Measurements from ENCODE around the gene PTDSS2.
"Not testable (repeated sequence)": the region's sequence is repeated elsewhere in the genome, so short reads cannot be mapped to it uniquely, and the experiment has no call there.

Gene PTDSS2

DNA sequence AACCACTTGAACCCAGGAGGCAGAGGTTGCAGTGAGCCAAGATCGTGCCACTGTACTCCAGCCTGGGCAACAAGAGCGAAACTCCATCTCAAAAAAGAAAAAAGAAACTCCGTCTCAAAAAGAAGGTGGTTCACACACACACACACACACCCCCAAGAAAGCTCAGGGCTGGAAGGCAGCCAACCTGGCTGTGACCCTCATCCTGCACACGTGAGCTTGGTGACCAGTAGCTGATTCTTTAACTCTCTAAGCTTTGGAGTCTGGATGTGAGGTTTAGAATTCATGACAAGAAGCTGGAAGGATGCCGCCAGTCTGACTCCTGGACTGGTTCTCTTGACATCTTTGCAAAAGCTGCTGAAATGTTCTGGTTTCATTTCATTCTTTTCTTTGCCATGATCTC is 58.9 kb downstream of the PTDSS2 start:
- DNase-seq: no peak

DNA sequence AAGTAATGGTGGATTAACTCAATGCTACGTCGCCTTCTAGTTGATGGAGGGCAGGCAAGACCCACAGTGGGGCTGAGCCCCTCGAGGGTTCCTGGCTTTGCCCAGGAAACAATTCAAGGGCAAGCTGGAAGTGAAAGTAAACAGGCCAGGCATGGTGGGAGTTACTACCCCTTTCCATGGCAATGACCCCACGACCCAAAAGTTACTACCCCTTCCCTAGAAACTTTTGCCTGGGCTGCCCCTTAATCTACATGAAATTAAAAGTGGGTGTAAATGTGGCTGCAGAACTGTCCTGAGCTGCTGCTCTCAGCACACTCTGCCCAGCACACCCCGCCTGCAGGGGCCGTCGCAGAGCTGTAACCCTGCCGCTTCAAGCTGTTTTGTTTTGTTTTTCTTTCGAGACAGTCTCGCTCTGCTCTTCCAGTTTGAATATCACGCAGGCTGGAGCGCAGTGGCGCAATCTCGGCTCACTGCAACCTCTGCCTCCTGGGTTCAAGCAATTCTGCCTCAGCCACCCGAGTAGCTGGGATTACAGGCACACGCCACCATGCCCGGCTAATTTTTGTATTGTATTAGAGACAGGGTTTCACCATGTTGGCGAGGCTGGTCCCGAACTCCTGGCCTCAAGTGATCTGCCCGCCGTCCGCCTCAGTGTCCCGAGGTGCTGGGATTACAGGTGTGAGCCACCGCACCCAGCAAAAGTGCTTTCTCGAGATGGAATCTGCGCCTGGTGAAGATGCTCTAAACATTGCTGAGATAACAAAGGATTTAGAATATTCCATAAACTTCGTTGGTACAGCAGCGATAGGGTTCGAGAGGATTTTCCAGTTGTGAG is 62.9 kb downstream of the PTDSS2 start:
- DNase-seq: no peak

DNA sequence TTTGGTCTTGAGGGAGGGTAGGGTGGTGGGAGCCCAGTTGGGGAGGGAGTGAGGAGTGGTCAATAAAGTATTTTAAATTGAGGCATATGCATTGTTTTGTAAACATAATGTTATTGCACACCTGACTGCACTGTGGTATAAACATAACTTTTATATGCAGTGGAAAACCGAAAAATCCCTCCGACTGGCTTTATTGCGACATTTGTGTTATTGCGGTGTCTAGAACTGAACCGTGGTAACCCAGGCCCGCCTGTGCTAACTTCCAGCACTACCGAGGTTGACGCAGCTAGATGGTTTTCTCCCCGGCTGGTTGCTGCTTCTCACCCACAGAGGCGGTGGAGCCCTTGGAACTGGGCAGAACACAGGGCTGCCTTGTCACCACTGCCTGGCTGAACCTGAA is 64.5 kb downstream of the PTDSS2 start:
- no peak for DNase-seq

DNA sequence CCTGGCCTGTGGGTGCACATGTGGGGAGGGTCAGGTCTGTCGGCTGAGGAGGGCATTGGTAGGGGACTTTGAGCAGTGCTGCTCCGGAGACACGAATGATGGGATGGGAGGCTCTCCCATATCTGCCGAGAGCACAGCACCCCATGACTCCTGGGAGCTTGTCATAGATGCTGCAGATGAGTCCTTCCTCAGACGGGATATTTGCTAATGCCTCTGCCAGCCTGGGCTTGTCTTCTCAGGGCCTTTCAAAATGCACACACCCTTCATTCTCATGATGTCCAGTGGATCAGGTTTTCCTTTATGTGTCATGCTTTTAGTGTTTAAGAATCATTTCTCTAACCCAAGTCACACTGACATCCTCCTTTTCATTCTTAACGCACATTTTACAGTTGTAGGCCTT is 65.1 kb downstream of the PTDSS2 start:
- no peak for DNase-seq

DNA sequence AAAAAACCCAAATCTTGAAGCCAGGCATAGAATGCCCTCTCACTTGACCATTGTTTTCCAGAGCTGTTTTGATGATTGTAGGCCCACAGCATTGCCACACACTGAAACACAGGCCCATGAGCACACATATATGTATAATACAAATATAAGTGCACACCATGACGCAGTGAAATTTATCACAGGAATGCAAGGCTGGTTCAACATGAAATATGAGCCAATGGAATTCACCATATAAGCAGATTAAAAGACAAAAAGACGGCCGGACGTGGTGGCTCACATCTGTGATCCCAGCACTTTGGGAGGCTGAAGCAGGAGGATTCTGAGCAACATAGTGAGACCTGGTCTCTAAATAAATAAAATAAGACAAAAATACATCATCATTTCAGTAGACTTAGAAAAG is 66.3 kb downstream of the PTDSS2 start:
- DNase-seq: no peak

DNA sequence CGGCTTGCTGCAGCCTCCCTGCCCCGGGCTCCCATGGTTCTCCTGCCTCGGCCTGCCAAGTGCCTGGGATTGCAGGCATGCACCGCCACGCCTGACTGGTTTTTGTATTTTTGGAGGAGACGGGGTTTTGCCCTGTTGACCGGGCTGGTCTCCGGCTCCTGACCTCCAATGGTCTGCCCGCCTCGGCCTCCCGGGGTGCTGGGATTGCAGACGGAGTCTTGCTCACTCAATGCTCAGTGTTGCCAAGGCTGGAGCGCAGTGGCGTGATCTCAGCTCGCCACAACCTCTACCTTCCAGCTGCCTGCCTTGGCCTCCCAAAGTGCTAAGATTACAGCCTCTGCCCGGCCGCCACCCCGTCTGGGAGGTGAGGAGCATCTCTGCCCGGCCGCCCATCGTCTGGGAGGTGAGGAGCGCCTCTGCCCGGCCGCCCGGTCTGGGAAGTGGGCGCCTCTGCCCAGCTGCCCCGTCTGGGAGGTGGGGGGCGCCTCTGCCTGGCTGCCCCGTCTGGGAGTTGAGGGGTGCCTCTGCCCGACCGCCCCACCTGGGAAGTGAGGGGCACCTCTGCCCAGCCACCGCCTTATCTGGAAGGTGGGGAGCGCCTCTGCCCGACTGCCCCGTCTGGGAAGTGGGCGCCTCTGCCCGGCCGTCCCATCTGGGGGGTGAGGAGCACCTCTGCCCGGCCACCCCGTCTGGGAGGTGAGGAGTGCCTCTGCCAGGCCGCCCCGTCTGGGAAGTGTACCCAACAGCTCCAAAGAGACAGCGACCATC is 67.0 kb downstream of the PTDSS2 start:
- DNase-seq: not testable (repeated sequence)

DNA sequence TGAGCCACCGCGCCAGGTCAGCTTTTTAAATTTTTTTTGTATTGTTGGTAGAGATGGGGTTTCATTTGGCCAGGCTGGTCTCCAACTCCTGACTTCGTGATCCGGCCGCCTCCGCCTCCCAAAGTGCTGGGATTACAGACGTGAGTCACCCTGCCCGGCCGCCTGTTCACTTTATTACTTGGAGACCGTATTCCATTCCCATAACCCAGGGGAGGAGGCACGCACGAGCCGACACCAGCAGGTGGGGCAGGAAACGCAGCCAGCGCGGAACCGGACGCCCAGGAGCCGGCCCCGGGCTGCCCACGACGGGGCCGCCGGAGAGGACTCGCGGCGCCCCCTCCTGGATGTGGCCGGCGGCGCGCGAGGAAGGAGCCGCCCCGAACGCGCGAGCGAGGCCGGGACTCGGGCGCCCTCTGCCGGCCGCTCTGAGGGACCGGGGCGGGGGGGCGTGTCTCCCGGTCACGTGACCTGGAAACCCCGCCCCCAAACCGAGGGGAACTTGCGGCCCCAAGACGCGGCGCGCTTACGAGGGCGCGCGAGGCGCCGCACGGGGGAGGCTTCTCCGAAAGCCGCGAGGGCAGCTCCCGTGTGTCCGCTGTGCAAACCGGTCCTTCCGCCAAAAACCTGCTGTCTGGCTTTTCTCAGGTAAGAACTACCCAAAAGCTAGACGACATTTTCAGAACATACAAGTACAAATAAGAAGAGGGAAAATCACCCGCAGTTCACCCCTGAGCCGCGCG is 68.6 kb downstream of the PTDSS2 start:
- peak; percentile 99 for DNase-seq

DNA sequence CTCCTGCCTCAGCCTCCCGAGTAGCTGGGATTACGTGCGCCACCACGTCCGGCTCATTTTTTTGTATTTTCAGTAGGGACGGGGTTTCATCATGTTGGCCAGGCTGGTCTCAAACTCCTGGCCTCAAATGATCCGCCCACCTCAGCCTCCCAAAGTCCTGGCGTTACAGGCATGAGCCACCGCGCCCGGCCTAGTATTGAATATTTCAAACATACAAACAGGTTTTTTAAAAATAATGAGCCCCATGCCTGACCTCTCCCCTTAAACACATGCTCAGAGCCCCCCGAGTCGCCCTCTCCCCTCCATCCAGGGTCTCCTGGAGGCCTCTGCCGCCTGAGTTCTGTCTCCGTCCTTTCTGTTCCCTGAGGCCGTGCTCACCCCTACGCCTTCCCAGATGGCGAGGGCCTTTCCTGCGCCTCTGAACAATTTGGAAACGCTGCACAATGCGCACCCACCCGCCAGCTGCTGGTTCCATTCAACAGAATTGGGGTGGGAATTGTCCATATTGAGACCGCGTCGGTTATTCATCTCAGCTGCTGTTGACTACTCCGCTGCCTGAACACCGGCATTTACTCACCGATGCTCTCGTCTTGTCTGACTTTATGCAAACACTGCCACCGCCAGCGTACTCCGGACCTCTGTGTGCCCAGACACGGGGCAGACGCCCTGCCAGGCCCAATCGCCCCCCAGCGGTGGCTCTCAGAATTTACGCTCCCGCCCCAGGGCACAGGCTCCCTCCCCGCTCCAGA is 70.5 kb downstream of the PTDSS2 start:
- no peak for DNase-seq

DNA sequence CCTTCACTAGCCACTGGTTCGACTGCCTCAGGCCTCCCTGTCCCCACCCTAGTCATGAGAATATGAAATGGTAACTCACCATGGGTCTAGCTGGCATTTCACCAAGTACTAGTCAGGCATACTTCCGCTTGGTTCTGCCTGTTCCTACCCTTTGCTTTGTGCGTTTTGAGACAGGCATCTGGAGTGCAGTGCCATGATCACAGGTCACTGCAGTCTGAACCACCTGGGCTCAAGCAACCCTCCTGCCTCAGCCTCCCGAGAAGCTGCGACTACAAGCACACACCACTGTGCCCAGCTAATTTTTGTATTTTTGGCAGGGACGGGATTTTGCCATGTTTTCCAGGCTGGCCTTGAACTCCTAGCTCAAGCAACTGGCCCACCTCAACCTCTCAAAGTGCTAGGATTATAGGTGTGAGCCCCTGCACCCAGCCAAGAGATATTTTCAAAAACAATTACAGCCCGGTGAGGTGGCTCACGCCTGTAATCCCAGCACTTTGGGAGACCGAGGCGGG is 71.2 kb downstream of the PTDSS2 start:
- DNase-seq: no peak

DNA sequence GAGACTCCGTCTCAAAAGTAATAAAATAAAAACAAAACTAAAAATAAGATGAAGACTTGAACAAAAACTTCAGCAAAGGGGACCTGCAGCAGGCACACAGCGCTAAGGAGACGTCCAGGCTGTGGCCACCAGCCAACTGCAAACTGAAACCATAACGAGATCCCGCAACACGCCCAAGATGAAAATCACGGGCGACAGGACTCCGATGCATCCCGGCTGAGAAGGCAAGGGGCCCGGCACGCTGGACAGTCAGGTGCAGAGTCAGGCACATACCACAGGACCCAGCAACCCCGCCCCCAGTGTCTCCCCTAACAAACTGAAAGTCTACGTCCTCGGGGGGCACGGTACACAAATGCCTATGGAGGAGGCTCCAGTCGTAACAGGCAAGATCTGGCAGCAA is 76.1 kb downstream of the PTDSS2 start:
- DNase-seq: no peak

DNA sequence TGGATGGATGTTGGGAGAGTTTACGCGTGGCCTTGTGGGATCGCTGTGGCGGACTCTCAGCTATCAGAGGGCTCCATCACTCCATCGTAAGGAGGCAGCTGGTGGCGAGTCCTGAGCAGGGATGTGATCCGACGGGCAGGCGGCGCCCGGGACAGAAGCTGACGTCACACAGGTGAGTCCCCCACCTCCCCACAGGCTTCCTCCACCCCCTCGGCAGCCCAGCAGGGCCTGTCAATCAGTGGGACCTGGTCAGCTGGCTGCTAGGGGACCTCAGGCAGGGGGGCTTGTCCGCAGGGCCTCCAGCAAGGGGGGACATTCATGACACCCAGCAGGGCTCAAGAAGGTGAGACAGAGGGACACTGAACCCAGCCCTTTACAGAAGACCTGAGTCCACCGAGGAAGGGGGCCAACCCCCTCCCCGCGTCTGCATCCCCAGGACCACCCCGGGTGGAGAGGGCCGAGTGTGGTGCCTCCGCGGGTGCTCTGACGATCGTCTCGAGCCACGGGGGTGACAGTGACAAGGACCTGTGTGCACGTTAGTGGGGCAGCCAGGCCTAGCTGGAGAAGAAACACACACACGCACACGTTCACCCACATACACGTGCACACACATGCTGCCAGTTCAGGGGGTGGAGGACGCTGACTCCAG is 78.2 kb downstream of the PTDSS2 start:
- no peak for DNase-seq

DNA sequence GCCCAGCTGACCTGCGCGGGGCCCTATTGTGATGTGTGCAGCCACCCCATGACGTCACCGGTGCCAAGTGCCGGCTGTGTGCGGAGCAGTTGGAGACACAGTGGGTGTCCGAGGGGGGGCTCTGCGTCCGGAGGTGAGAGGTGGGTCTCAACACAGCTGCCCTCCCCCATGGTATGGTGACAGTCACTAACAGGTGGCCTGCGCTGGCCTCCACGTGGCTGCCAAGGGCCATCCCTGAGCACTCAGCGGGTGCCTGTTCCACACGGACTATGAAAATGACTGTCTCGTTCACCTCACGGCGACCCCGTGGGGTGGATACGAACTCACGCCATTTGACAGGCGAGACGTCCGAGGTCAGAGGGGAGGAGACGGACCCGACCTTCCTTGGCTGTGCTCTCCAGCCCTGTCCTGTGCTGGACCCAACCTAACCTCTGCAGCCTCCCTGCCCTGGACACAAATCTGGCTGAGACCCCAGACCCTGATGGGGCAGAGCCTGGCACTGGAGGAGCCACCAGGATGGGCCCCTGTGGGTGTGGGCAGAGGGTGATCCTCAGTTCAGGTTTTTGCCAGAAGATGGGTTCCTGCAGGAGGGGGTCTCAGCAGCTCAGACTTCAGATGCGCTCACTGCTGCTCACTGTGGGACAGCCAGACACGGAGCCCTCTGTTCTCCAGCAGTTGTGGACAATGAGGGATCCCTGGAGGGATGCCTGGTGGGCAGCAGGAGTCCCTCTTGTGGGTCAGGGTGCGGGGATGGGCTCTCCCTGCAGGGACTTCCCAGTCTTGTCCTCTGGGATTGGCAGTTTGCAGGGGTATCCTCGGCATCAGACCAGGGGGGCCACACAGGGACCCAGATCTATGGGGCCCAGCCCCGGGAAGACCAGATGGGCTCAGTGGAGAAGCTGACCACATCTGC is 79.0 kb downstream of the PTDSS2 start:
- DNase-seq: no peak

DNA sequence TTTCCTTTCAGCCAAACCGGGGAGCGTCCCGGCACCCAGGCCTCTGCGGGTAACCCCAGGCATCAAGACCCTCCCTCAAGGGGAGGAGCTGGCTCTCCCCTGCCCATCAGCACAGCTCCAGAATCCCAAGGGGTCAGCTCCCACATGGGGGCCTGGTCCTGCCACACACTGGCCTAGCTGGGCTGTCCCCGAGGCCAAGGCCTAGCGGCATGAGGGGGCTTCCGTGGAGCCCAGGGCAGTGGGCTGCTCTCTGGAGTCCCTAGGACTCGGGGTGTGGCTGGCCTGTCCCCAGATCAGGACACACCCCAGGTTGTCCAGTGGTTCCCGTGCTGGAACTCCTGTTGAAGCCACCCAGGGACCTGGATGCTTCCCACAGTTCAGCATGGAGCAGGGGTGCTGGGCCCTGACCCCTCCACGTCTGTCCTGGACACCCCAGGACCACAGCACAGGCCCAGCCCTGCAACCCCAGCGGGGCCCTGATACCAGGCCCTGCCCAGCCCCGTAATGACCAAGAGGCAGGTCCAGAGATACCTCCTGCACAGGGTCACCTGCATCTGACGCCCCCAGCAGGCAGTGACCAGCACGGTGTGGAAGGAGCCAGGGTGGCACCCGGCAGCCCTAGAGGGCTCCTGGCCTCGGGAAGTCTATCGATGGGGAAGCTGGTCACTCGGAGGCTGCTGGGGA is 79.8 kb downstream of the PTDSS2 start:
- DNase-seq: no peak

DNA sequence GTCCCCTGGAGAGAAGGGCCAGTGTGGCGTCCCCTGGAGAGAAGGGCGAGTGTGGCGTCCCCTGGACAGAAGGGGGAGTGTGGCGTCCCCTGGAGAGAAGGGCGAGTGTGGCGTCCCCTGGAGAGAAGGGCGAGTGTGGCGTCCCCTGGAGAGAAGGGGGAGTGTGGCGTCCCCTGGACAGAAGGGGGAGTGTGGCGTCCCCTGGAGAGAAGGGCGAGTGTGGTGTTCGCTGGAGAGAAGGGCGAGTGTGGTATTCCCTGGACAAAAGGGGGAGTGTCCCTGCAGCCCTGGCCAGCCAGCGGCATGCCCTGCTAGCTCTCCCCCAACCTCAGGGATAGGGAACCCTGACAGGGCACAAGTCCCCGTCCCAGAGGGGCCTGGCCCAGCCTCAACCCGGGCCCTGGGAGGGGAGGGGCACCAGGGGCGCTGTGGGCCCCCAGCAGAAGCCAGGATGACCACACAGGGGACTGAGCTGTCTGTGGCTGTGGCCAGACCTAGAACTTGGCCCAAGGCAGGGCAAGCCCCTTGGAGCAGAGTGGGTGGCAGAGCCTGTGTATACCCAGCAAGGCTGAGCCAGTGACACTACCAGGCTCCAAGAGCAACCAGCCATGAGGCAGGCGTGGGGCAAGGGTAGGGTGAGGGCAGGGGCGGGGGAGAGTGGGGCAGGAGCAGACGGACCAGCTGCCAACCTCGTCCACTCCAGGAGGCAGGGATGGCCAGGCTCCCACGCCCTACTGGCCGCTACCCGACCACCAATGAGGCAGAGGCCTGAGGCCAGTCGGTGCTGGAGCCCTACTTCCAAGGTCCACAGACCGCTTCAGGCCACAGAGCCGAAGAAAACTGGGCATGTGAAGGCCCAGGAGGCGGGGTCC is 81.1 kb downstream of the PTDSS2 start:
- no peak for DNase-seq

DNA sequence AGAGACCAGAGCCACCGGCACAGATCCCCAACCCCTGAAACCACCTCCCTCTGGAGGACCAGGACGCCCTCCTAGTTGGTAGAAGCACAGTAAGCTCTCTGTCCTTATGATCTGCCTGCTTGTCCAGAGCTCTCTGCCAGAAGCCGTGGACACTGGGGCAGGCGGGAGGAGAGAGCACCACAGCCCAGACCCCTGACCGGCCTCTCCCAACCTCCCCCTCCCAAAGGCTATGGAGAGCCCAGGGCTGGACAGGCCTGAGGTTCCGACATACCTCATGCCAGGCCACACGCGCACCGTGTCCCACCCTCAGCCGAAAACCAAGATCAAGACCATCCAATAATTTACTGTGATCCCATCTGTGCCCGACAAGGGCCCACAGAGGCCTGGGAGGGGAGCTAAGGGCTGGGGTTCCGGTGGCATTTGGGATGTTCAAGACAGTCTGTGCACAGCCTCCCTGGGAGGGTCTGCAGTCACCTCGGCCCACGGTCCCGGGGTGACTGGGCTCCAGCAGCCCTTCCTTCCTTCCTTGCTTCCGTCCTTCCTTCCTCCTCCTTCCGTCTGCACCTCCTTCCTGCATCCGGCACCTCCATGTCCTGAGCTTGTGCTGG is 81.9 kb downstream of the PTDSS2 start:
- DNase-seq: no peak

DNA sequence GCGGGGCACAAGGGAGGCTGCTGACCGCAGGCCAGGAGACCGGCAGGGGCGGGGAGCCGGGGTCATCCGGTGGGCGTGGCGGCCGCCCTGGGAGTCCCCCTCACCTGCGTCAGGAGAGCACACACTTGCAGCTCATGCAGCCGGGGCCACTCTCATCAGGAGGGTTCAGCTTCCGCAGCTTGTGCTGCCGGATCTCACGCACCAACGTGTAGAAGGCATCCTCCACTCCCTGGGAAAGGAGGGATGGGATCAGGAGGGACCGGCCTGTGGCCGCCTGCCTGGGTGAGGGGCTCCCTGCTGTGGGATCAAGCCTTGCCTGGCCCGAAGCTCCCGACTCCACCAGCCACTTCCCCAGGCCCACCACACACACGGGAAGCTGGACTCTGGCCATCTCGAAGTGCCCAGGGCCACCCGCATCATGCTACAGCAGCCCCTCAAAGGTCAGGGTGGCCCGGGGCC is 82.5 kb downstream of the PTDSS2 start:
- no peak for DNase-seq

DNA sequence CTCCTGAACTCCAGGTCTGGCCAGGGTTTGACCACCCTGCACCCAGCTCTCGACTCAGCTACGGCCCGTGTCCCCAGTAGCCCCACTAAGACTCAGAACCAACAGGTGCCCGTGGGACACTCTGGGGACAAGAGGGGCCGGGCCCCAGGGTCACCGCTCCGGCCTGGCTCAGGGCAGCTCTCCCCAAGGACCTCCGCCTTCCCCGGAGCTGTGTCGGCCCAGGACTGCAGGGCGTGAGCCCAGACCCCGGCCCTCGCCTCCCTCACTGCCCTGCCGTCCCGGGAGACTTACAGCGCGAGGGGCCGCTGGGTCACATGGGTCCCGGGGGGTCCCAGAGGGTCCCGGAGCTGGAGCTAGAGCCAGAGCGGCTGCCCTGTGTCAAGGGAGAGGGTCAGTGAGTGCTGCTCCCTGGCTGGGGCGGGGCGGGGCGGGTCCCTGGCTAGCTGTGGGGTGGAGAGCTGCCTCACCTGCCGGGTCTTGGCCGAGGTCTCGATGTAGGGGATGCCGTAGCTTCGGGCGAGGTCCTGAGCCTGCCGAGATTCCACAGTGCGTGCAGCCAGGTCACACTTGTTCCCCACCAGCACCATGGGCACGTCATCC is 83.0 kb downstream of the PTDSS2 start:
- DNase-seq: no peak
